GM12872 (cell line): ENCODE data around the gene EPPIN.
A peak's percentile ranks its signal among the peaks of the same experiment; 100 is the strongest.

Source experiments
- TF ChIP-seq, protein P1 (sequence below): IDR thresholded peaks from 3 replicates; pipeline ENCODE4 v1.5.1; 2011; ENCODE audit warnings: low read depth, mild to moderate bottlenecking, low read length, moderate library complexity; ENCODE audit not compliant: insufficient read depth

The EPPIN gene

GRCh38 chr20:45548410-45548809 is 1.2 kb upstream of the EPPIN start:
- TF ChIP-seq, protein P1, sequence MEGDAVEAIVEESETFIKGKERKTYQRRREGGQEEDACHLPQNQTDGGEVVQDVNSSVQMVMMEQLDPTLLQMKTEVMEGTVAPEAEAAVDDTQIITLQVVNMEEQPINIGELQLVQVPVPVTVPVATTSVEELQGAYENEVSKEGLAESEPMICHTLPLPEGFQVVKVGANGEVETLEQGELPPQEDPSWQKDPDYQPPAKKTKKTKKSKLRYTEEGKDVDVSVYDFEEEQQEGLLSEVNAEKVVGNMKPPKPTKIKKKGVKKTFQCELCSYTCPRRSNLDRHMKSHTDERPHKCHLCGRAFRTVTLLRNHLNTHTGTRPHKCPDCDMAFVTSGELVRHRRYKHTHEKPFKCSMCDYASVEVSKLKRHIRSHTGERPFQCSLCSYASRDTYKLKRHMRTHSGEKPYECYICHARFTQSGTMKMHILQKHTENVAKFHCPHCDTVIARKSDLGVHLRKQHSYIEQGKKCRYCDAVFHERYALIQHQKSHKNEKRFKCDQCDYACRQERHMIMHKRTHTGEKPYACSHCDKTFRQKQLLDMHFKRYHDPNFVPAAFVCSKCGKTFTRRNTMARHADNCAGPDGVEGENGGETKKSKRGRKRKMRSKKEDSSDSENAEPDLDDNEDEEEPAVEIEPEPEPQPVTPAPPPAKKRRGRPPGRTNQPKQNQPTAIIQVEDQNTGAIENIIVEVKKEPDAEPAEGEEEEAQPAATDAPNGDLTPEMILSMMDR: no peak

- TF ChIP-seq, protein P1: 0 out of 3 replicates have a peak, but pooled peaks have one; percentile 11
These were observed 1.3 kb downstream of the EPPIN start for GRCh38 chr20:45545754-45546453.

- TF ChIP-seq, protein P1: no peak
These were observed 1.9 kb downstream of the EPPIN start for GRCh38 chr20:45545351-45545750.

DNA sequence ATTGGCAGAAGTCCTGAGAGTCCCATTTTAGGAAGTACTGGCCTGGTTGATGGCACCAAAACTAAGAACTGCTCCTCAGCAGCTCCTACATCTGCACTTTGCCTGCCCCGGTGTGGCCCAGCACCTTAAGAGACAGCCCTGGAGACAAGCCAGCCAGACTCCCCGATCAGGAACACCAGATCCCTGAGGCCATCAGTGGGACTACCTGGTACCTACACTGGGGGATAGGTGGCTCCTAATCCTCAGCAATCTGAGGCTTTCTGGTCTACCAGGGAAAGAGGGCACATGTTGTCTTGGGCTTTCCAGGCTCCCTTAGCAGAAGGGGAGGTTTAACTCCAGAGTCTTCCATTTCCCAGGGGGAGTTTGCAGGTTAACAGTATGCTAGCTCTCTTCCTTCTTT is 7.8 kb downstream of the EPPIN start, which contains the start of gene WFDC6:
Gene WFDC6 (minus strand): TSS at position 101 of the 400 bp plus-strand sequence. CDS start 75 bp downstream, at position 26.
- TF ChIP-seq, protein P1: no peak

DNA sequence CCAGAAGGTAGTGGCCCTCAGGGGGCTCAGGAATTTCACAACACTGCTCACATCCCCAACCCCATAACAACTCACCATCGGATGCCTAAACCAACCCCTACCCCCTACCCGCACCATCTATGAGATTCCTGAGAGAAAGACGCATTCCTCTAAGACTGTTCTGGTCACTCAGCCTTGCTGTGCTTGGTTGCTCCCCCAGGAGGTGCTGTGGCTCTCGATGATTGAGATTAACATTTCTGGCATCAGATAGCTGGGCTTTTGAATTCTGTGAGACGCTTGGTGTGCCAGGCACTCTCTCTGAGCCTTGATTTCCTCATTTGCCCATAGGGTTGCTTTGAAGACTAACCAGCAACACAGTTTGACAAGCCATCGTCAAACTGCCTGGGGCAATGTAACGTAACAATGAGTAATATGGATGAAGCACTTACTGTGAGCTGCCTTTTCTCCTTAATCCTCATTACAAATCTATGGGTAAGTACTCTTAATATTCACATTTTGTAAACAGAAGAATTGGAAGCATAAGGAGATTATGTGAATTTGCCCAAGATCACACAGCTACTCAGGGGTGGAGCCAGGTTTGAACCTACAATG is 8.9 kb downstream of the EPPIN start:
- TF ChIP-seq, protein P1: no peak

- TF ChIP-seq, protein P1: no peak
These were observed 19.9 kb downstream of the EPPIN start for GRCh38 chr20:45527294-45527693.

DNA sequence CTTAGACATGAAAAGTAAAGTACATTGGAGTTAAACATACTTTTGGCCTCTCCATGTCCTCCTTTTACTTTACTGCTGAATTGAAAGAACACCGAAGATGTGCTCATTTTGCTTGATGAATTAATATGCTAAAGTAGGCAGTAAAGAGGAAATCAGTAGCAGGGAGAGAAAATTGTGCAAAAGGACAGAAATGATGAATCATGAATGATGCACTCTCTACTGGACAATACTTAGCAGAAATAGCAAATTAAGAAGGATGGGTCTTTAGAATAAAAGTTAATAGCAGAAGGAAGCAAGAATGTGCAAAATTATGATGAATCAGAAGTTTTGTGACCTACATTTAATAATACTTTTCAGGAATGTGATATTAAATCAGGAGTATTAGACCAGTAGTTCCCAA is 23.4 kb downstream of the EPPIN start:
- TF ChIP-seq, protein P1: no peak
